Thyroid gland (tissue), 4 donors: ENCODE data around the gene WDR91.

Experiments
- POLR2A ChIP-seq, 2 donors: fragments of 450-650 bp; IDR thresholded peaks; one replicate each; pipeline ENCODE4 v1.6.1; 2017; ENCODE audit warnings: antibody characterized with exemption in 2 of 2, mild to moderate bottlenecking in 2 of 2, moderate library complexity in 1 of 2
- TF ChIP-seq, protein P1 (sequence below), 6 experiments: fragments of 200-600 bp in 3 of 6; fragments of 450-650 bp in 3 of 6; sonication (generic) in 3 of 6; IDR thresholded peaks; one replicate each; pipeline ENCODE4 v1.5.1; 2016 to 2019; ENCODE audit warnings: antibody characterized with exemption in 6 of 6, mild to moderate bottlenecking in 2 of 6, inconsistent platforms in 1 of 6, moderate library complexity in 1 of 6

- TF ChIP-seq, protein P1, sequence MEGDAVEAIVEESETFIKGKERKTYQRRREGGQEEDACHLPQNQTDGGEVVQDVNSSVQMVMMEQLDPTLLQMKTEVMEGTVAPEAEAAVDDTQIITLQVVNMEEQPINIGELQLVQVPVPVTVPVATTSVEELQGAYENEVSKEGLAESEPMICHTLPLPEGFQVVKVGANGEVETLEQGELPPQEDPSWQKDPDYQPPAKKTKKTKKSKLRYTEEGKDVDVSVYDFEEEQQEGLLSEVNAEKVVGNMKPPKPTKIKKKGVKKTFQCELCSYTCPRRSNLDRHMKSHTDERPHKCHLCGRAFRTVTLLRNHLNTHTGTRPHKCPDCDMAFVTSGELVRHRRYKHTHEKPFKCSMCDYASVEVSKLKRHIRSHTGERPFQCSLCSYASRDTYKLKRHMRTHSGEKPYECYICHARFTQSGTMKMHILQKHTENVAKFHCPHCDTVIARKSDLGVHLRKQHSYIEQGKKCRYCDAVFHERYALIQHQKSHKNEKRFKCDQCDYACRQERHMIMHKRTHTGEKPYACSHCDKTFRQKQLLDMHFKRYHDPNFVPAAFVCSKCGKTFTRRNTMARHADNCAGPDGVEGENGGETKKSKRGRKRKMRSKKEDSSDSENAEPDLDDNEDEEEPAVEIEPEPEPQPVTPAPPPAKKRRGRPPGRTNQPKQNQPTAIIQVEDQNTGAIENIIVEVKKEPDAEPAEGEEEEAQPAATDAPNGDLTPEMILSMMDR (IDR thresholded peaks at IDR 0.05), result no peak
- peak in 1 of 2 donors; percentile 11 for TF ChIP-seq POLR2A (IDR thresholded peaks at IDR 0.05)
Measured at GRCh38 chr7:135150072-135150782, 61.1 kb downstream of the WDR91 start.
